Neural progenitor cell (in vitro differentiated cells): Measurements from ENCODE around the gene CALY. TPM values are rescaled to one million over a fixed set of nuclear protein-coding genes. Genes with fewer than 3 reads are reported as not detected.

Experiments used
- DNase-seq: peaks from one replicate; pipeline ENCODE4 v3.0.0-alpha.2; 2016; ENCODE audit warnings: low spot score
- H2AFZ ChIP-seq: fragments of 200-600 bp; sonication (generic); replicated peaks from 2 replicates; pipeline ENCODE4 v1.6.1; 2016; ENCODE audit warnings: antibody characterized with exemption
- H3F3A ChIP-seq: fragments of 200-600 bp; sonication (generic); 2 replicates; pipeline ENCODE4 v1.6.1; 2016; ENCODE audit warnings: antibody characterized with exemption, low read depth
- H3K27ac ChIP-seq: fragments of 200-600 bp; sonication (generic); 2 replicates; pipeline ENCODE4 v1.5.1; 2016; ENCODE audit warnings: mild to moderate bottlenecking
- H3K27me3 ChIP-seq: fragments of 200-600 bp; sonication (generic); 2 replicates; pipeline ENCODE4 v1.6.1; 2016; ENCODE audit warnings: mild to moderate bottlenecking, moderate library complexity
- H3K36me3 ChIP-seq: fragments of 200-600 bp; sonication (generic); 2 replicates; pipeline ENCODE4 v1.5.1; 2016
- H3K4me1 ChIP-seq: fragments of 200-600 bp; sonication (generic); 2 replicates; pipeline ENCODE4 v1.6.1; 2016; ENCODE audit warnings: mixed run types
- H3K4me2 ChIP-seq: fragments of 200-600 bp; sonication (generic); 2 replicates; pipeline ENCODE4 v1.6.1; 2016
- H3K4me3 ChIP-seq: fragments of 200-600 bp; sonication (generic); 2 replicates; pipeline ENCODE4 v1.5.1; 2016
- H3K79me2 ChIP-seq: fragments of 200-600 bp; sonication (generic); 2 replicates; pipeline ENCODE4 v1.6.1; 2016; ENCODE audit warnings: low read depth
- H3K9ac ChIP-seq: fragments of 200-600 bp; sonication (generic); 2 replicates; pipeline ENCODE4 v1.6.1; 2016
- H3K9me3 ChIP-seq: fragments of 200-600 bp; sonication (generic); 2 replicates; pipeline ENCODE4 v1.5.1; 2016; ENCODE audit warnings: low read depth
- H4K20me1 ChIP-seq: fragments of 200-600 bp; sonication (generic); 2 replicates; pipeline ENCODE4 v1.6.1; 2016; ENCODE audit warnings: low read depth
- H3K27ac Mint-ChIP-seq: 3 replicates; pipeline ENCODE4 v1.8.0; 2021; ENCODE audit warnings: mixed read lengths
- H3K27me3 Mint-ChIP-seq: 2 replicates; pipeline ENCODE4 v1.8.0; 2022; ENCODE audit warnings: low read depth, mild to moderate bottlenecking, inconsistent platforms, moderate library complexity, mixed read lengths; ENCODE audit not compliant: insufficient read depth
- H3K36me3 Mint-ChIP-seq: 3 replicates; pipeline ENCODE4 v1.8.0; 2021; ENCODE audit warnings: mixed read lengths
- H3K4me1 Mint-ChIP-seq: 3 replicates; pipeline ENCODE4 v1.8.0; 2021; ENCODE audit warnings: mixed read lengths
- H3K4me3 Mint-ChIP-seq: 3 replicates; pipeline ENCODE4 v1.8.0; 2021; ENCODE audit warnings: mild to moderate bottlenecking, moderate library complexity, mixed read lengths
- H3K9me3 Mint-ChIP-seq: 3 replicates; pipeline ENCODE4 v1.8.0; 2020; ENCODE audit warnings: mixed read lengths
- EZH2 ChIP-seq: fragments of 200-600 bp; sonication (generic); IDR thresholded peaks from 2 replicates; pipeline ENCODE4 v1.6.1; 2017; ENCODE audit warnings: antibody characterized with exemption, mild to moderate bottlenecking, moderate library complexity
- EZH2phosphoT487 ChIP-seq: fragments of 200-600 bp; sonication (generic); IDR thresholded peaks from 2 replicates; pipeline ENCODE4 v1.6.1; 2017; ENCODE audit warnings: antibody characterized with exemption
- total RNA-seq: library from RNA; depleted of rRNA; stranded (reverse); fragments of >200 nt; gene quantifications from 2 replicates; pipeline ENCODE4 v1.2.3, GENCODE V29; 2015; ENCODE audit warnings: low replicate concordance
- TF ChIP-seq, protein P1 (sequence below): fragments of 200-600 bp; sonication (generic); IDR thresholded peaks from 2 replicates; pipeline ENCODE4 v1.5.1; 2017; ENCODE audit warnings: antibody characterized with exemption, mild to moderate bottlenecking

Gene CALY
- total RNA-seq, 1 donor from 2014 or later, result not detected

DNA sequence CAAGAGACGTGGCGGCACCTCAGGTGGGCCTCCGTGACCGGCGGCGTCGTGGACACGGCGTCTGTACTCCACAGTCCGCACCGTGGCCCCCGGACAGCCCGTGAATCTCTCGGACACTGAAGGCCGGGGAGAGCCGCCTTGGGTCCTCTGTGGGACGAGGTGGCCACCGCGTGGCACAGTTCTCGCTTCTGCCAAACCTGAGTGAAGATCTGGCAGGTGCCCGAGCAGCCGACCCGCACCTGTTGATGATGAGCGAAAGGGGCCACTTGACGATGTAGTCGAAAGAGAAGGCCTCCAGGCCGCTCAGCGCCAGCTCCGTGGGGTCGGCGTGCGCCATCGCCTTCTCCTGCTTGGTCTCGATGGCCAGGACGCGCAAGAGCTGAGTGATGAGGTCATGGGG, 51.5 kb downstream of the CALY start:
- no peak overlapping the region for H3K4me3 ChIP-seq
- no peak overlapping the region for H3K4me2 ChIP-seq
- no peak overlapping the region for H2AFZ ChIP-seq
- Mint-ChIP-seq H3K27ac (no peak overlapping the region), H3K9me3 (no peaks in the 10 kb centered on the region), H3K4me1 (no peaks in the 10 kb centered on the region), H3K36me3 (peaks cover 25% of the 10 kb centered on the region), H3K27me3 (peaks cover 3% of the 10 kb centered on the region), H3K4me3 (no peak overlapping the region)
- TF ChIP-seq, protein P1, sequence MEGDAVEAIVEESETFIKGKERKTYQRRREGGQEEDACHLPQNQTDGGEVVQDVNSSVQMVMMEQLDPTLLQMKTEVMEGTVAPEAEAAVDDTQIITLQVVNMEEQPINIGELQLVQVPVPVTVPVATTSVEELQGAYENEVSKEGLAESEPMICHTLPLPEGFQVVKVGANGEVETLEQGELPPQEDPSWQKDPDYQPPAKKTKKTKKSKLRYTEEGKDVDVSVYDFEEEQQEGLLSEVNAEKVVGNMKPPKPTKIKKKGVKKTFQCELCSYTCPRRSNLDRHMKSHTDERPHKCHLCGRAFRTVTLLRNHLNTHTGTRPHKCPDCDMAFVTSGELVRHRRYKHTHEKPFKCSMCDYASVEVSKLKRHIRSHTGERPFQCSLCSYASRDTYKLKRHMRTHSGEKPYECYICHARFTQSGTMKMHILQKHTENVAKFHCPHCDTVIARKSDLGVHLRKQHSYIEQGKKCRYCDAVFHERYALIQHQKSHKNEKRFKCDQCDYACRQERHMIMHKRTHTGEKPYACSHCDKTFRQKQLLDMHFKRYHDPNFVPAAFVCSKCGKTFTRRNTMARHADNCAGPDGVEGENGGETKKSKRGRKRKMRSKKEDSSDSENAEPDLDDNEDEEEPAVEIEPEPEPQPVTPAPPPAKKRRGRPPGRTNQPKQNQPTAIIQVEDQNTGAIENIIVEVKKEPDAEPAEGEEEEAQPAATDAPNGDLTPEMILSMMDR, result no peak
- no peak for TF ChIP-seq EZH2phosphoT487
- TF ChIP-seq EZH2, result no peak
- H3K79me2 ChIP-seq, result no peaks in the 10 kb centered on the region
- no peak overlapping the region for H3K9ac ChIP-seq
- H3F3A ChIP-seq, result no peaks in the 10 kb centered on the region
- H4K20me1 ChIP-seq, result no peaks in the 10 kb centered on the region
- no peaks in the 10 kb centered on the region for H3K9me3 ChIP-seq
- DNase-seq, result no peak
- no peaks in the 10 kb centered on the region for H3K4me1 ChIP-seq
- no peaks in the 10 kb centered on the region for H3K36me3 ChIP-seq
- H3K27me3 ChIP-seq, result no peaks in the 10 kb centered on the region
- H3K27ac ChIP-seq, result no peak overlapping the region

DNA sequence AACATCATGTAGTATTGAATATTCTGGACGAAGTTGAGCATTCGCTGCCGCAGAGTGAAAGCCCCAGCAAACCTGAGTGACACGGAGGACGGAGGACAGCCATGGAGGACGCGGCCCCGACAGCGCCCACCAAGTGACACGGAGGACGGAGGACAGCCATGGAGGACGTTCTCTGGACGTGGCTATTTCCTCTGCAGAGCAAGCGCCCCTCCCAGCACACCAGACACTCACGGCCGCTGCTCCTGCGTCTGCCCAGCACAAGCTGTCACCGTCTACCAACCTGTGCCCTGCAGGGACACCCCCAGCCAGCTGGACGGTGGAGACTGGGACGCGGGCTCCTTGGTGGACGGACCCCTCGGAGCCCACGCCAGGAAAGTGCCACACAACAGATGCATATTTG, 52.8 kb downstream of the CALY start:
- H3K27ac Mint-ChIP-seq, result no peak overlapping the region
- H3K36me3 Mint-ChIP-seq, result peaks cover 23% of the 10 kb centered on the region

DNA sequence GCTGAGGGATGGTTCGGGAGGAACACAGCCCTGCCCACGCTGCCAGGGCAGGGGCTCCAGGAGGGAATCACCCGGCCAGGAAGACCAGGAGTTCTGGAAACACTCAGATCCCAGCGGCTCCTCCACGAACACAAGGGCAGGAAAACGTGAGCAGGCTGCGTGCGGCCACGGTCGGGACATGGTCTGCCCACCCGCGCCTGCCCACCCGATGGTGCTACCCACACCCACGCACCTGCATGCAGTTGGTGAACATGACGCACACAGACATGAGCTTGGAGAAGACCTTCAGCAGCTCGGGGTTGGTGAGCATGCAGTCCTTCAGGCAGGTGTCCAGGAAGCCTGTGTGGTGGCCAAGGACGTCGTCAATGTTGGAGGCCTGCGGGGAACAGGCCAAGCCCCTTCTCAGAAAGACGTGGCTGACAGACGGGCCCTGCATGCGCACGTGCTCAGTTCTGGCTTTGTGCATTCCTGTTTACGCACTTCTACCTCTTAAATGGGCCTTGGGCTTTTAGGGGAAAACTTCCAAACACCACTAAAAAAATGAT, 53.8 kb downstream of the CALY start:
- Histone ChIP-seq H3K9ac (no peak overlapping the region), H3F3A (peaks cover 9% of the 10 kb centered on the region), H3K27ac (no peak overlapping the region), H2AFZ (no peak overlapping the region), H3K79me2 (no peaks in the 10 kb centered on the region), H3K9me3 (no peaks in the 10 kb centered on the region), H3K4me2 (no peak overlapping the region), H3K27me3 (no peaks in the 10 kb centered on the region), H3K4me1 (no peaks in the 10 kb centered on the region), H3K4me3 (no peak overlapping the region), H3K36me3 (no peaks in the 10 kb centered on the region), H4K20me1 (peaks cover under 1% of the 10 kb centered on the region)
- Mint-ChIP-seq H3K4me3 (no peak overlapping the region), H3K4me1 (peaks cover 2% of the 10 kb centered on the region), H3K27me3 (peaks cover 7% of the 10 kb centered on the region), H3K9me3 (no peaks in the 10 kb centered on the region), H3K27ac (no peak overlapping the region), H3K36me3 (peaks cover 20% of the 10 kb centered on the region)
- DNase-seq, result no peak
- TF ChIP-seq EZH2, result no peak
- TF ChIP-seq, protein P1, result no peak
- no peak for TF ChIP-seq EZH2phosphoT487

More for the DNA sequence above, 52.8 kb downstream of the CALY start:
- Mint-ChIP-seq H3K27me3 (peaks cover 6% of the 10 kb centered on the region), H3K4me3 (no peak overlapping the region), H3K9me3 (no peaks in the 10 kb centered on the region), H3K4me1 (no peaks in the 10 kb centered on the region)
- Histone ChIP-seq H3K9ac (no peak overlapping the region), H3K4me3 (no peak overlapping the region), H3K27ac (no peak overlapping the region), H3K36me3 (no peaks in the 10 kb centered on the region), H3F3A (no peaks in the 10 kb centered on the region), H3K79me2 (no peaks in the 10 kb centered on the region), H3K9me3 (no peaks in the 10 kb centered on the region), H2AFZ (no peak overlapping the region), H4K20me1 (no peaks in the 10 kb centered on the region), H3K27me3 (no peaks in the 10 kb centered on the region), H3K4me1 (no peaks in the 10 kb centered on the region), H3K4me2 (no peak overlapping the region)
- DNase-seq, result no peak
- TF ChIP-seq EZH2phosphoT487 (no peak), EZH2 (no peak)
- TF ChIP-seq, protein P1, result no peak
